Measurements from ENCODE around the gene RBM20.
A peak's percentile ranks its signal among the peaks of the same experiment; 100 is the strongest.

Gene RBM20
- long read RNA-seq, partial matches to known transcripts, result 0 of 1 reads
- long read RNA-seq, other reads (novel, unspliced or antisense), result 1 of 1 reads

GRCh38 chr10:110643653-110644597 lies at the start of gene RBM20:
Gene RBM20 (plus strand): TSS chr10:110644336. CDS start chr10:110644455, 119 bp downstream.
- Histone ChIP-seq H3K4me3 (replicated peaks; ENCODE audit: insufficient read depth, low read length) (peak within 1 kb of the TSS; percentile 42), H3K27me3 (ENCODE audit: insufficient read depth, poor library complexity, severe bottlenecking) (peaks cover 59% of the 10 kb centered on the region), H3K27ac (replicated peaks) (no peak within 1 kb of the TSS)
- TF ChIP-seq, protein P1, sequence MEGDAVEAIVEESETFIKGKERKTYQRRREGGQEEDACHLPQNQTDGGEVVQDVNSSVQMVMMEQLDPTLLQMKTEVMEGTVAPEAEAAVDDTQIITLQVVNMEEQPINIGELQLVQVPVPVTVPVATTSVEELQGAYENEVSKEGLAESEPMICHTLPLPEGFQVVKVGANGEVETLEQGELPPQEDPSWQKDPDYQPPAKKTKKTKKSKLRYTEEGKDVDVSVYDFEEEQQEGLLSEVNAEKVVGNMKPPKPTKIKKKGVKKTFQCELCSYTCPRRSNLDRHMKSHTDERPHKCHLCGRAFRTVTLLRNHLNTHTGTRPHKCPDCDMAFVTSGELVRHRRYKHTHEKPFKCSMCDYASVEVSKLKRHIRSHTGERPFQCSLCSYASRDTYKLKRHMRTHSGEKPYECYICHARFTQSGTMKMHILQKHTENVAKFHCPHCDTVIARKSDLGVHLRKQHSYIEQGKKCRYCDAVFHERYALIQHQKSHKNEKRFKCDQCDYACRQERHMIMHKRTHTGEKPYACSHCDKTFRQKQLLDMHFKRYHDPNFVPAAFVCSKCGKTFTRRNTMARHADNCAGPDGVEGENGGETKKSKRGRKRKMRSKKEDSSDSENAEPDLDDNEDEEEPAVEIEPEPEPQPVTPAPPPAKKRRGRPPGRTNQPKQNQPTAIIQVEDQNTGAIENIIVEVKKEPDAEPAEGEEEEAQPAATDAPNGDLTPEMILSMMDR (IDR thresholded peaks at IDR 0.05; ENCODE audit: insufficient read depth, low read length), result no peak
- TF ChIP-seq SPI1 (IDR thresholded peaks at IDR 0.05; ENCODE audit: borderline replicate concordance, low read depth) (no peak), GABPA (IDR thresholded peaks at IDR 0.05; ENCODE audit: low read depth) (no peak), POLR2AphosphoS5 (IDR thresholded peaks at IDR 0.05; ENCODE audit: low read depth) (no peak)
- DNase-seq (ENCODE audit: low read depth in 1 of 2, low spot score in 1 of 2), result peak; percentile 5 to 8

DNA sequence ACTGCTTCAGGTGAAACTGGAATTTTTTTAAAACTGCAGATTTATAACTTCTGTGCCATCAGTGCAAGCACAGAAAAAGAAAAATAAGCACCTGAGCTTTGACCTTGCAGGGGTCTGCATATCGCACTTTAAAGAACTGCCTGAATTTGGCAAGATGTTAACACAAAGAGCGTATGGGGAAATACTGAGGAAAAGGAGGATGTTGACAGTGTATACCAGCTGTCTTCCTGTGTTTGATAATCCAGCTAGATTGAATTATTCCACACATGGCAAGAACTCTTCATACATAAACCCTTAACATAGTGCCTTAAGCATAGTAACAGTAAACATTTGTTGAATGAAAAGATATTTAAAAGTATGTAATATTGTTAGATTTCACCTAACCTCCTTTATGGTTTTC lies 46.7 kb upstream of the RBM20 start:
- Histone ChIP-seq H3K27ac (replicated peaks) (peak overlapping the region; percentile 45), H3K27me3 (ENCODE audit: insufficient read depth, poor library complexity, severe bottlenecking) (no peaks in the 10 kb centered on the region), H3K4me3 (replicated peaks; ENCODE audit: insufficient read depth, low read length) (no peak overlapping the region)
- TF ChIP-seq, protein P2, sequence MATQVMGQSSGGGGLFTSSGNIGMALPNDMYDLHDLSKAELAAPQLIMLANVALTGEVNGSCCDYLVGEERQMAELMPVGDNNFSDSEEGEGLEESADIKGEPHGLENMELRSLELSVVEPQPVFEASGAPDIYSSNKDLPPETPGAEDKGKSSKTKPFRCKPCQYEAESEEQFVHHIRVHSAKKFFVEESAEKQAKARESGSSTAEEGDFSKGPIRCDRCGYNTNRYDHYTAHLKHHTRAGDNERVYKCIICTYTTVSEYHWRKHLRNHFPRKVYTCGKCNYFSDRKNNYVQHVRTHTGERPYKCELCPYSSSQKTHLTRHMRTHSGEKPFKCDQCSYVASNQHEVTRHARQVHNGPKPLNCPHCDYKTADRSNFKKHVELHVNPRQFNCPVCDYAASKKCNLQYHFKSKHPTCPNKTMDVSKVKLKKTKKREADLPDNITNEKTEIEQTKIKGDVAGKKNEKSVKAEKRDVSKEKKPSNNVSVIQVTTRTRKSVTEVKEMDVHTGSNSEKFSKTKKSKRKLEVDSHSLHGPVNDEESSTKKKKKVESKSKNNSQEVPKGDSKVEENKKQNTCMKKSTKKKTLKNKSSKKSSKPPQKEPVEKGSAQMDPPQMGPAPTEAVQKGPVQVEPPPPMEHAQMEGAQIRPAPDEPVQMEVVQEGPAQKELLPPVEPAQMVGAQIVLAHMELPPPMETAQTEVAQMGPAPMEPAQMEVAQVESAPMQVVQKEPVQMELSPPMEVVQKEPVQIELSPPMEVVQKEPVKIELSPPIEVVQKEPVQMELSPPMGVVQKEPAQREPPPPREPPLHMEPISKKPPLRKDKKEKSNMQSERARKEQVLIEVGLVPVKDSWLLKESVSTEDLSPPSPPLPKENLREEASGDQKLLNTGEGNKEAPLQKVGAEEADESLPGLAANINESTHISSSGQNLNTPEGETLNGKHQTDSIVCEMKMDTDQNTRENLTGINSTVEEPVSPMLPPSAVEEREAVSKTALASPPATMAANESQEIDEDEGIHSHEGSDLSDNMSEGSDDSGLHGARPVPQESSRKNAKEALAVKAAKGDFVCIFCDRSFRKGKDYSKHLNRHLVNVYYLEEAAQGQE (IDR thresholded peaks at IDR 0.05; ENCODE audit: insufficient replicate concordance, low read depth), result no peak
- TF ChIP-seq GABPA (IDR thresholded peaks at IDR 0.05; ENCODE audit: low read depth), result no peak
- no peak for TF ChIP-seq SPI1 (IDR thresholded peaks at IDR 0.05; ENCODE audit: borderline replicate concordance, low read depth)
- TF ChIP-seq, protein P1 (IDR thresholded peaks at IDR 0.05; ENCODE audit: insufficient read depth, low read length), result no peak
- no peak for TF ChIP-seq POLR2AphosphoS5 (IDR thresholded peaks at IDR 0.05; ENCODE audit: low read depth)
- peak in 1 of 2 experiments; percentile 17 for DNase-seq (ENCODE audit: low read depth in 1 of 2, low spot score in 1 of 2)

DNA sequence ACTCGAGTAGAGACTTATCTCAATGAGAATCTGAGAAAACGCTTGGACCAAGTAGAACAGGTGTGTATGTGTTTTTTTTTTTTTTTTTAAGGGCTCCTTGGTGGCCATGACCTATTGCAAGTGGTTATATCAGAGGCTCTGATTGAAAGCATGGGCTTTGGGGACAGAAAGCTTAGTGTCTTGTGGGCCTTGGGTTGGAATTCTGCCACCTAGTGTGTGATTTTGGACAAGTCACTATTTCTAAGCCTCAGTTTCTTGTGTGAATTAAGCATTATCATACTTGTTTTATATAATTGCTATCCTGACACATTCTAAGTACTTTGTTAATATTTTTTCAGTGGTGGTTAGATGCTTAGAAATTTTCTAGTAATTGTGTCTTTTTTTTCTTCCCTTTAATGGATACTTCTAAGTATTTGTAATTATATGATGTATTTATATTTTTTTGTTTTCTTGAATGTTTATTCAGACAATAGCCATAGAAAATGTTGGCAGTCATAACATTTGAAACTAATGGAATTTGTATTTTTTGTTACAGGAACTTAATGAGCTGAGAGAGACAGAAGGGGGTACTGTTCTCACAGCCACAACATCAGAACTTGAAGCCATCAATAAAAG lies 43.5 kb upstream of the RBM20 start:
- H3K27ac ChIP-seq (replicated peaks), result no peak overlapping the region
- peak in 1 of 2 experiments; percentile 49 for DNase-seq (ENCODE audit: low read depth in 1 of 2, low spot score in 1 of 2)
- no peak overlapping the region for H3K4me3 ChIP-seq (replicated peaks; ENCODE audit: insufficient read depth, low read length)
- TF ChIP-seq GABPA (IDR thresholded peaks at IDR 0.05; ENCODE audit: low read depth) (no peak), SPI1 (IDR thresholded peaks at IDR 0.05; ENCODE audit: borderline replicate concordance, low read depth) (no peak)
- TF ChIP-seq, protein P1 (IDR thresholded peaks at IDR 0.05; ENCODE audit: insufficient read depth, low read length), result peak; percentile 26
- no peaks in the 10 kb centered on the region for H3K27me3 ChIP-seq (ENCODE audit: insufficient read depth, poor library complexity, severe bottlenecking)

GRCh38 chr10:110601581-110601980 lies 42.6 kb upstream of the RBM20 start:
- no peak for DNase-seq (ENCODE audit: low read depth in 1 of 2, low spot score in 1 of 2)
- H3K4me3 ChIP-seq (replicated peaks; ENCODE audit: insufficient read depth, low read length), result no peak overlapping the region
- no peaks in the 10 kb centered on the region for H3K27me3 ChIP-seq (ENCODE audit: insufficient read depth, poor library complexity, severe bottlenecking)
- no peak for TF ChIP-seq POLR2AphosphoS5 (IDR thresholded peaks at IDR 0.05; ENCODE audit: low read depth)
- no peak overlapping the region for H3K27ac ChIP-seq (replicated peaks)
